Activated CD8-positive, alpha-beta T cell treated with anti-CD3 and anti-CD28 coated beads, Interleukin-2, amount 10 ng/mL, durations not matched to agents 7 days and 5 days (primary cell): Measurements from ENCODE around the gene TAS2R30. TPM values are rescaled to one million over a fixed set of nuclear protein-coding genes. Genes with fewer than 3 reads are reported as not detected.

Source experiments
- ATAC-seq: fragments of 150-1000 bp; cut with Tn5 transposase; one replicate; pipeline ENCODE4 v1.10.0; 2021; ENCODE audit warnings: moderate library complexity
- CTCF ChIA-PET: fragments of 350-600 bp; sonication (Branson Sonifier 250); formaldehyde crosslinking; loops from one replicate; lab custom pipeline; 2021; ENCODE audit warnings: antibody characterized with exemption; lab: Charles Lee
- POLR2A ChIA-PET: fragments of 350-600 bp; sonication (Branson Sonifier 250); formaldehyde crosslinking; loops from one replicate; lab custom pipeline; 2021; ENCODE audit warnings: antibody characterized with exemption; lab: Charles Lee
- DNase-seq: peaks from one replicate; pipeline ENCODE4 v3.0.0-alpha.2; 2020
- H3K27ac Mint-ChIP-seq: one replicate; pipeline ENCODE4 v1.8.0; 2021; ENCODE audit warnings: mild to moderate bottlenecking, mixed read lengths
- H3K27me3 Mint-ChIP-seq: one replicate; pipeline ENCODE4 v1.8.0; 2021; ENCODE audit warnings: low read depth, mixed read lengths
- H3K36me3 Mint-ChIP-seq: one replicate; pipeline ENCODE4 v1.8.0; 2021; ENCODE audit warnings: low read depth, mixed read lengths
- H3K4me1 Mint-ChIP-seq: one replicate; pipeline ENCODE4 v1.8.0; 2021; ENCODE audit warnings: low read depth, mixed read lengths
- H3K4me3 Mint-ChIP-seq: one replicate; pipeline ENCODE4 v1.8.0; 2021; ENCODE audit warnings: mild to moderate bottlenecking, mixed read lengths
- H3K9me3 Mint-ChIP-seq: one replicate; pipeline ENCODE4 v1.8.0; 2022; ENCODE audit warnings: mixed read lengths; ENCODE audit not compliant: insufficient read depth
- total RNA-seq, 2 experiments: library from RNA; stranded (reverse); gene quantifications; one replicate each; pipeline ENCODE4 v1.2.3, GENCODE V29; 2021

Gene TAS2R30, protein sequence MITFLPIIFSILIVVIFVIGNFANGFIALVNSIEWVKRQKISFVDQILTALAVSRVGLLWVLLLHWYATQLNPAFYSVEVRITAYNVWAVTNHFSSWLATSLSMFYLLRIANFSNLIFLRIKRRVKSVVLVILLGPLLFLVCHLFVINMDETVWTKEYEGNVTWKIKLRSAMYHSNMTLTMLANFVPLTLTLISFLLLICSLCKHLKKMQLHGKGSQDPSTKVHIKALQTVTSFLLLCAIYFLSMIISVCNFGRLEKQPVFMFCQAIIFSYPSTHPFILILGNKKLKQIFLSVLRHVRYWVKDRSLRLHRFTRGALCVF
- 1 to 10 TPM; 3.2 to 3.5 TPM for total RNA-seq

DNA sequence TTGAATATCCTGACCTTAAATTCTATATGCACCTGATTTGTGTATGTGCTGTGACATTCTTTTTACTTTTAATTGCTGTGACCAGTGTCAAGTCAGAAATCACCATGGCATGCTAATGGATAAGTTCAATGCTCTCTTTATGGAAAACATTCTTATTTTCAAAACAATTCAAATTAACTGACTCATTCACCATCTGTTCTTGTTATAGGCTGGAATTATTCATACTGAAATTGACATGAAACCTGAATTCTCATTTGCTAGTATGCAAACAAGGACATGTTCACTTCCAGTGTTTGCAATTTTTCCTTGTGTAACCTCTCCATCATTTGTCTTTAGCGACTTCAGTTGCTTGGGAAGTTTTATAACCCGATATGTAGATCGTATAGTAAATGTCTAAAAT, at the start of gene TAS2R30:
Gene TAS2R30, minus strand, starts transcription at position 340 of the 400 bp plus-strand sequence. CDS start 400 bp downstream, outside the sequence.
- Mint-ChIP-seq H3K36me3 (peaks cover 16% of the 10 kb centered on the region), H3K27ac (no peak within 1 kb of the TSS), H3K4me1 (no peaks in the 10 kb centered on the region), H3K27me3 (no peaks in the 10 kb centered on the region), H3K9me3 (no peaks in the 10 kb centered on the region), H3K4me3 (no peak within 1 kb of the TSS)
- ChIA-PET POLR2A (no interaction called here), CTCF (no interaction called here)
- DNase-seq = no peak
- no peak for ATAC-seq

DNA sequence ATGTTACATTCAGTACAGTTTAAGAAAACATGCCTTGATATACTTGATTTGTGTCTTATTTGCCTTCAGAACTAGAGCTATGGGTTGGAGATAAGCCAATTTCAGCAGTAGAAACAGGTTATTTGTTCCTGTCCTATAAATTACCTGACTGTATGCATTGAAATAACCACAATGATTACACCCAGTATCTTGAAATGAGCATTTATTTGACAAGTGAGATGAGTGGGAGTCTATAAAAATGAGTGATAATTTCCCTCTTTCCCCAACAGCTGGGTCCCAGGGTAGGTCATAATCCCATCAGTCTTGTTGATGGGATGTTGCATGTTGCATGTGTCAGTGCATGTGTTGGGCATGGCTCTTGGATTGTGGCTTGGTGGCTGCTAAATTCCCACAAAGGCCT, 48.6 kb upstream of the TAS2R30 start:
- peaks cover 8% of the 10 kb centered on the region for H3K4me1 Mint-ChIP-seq
- no peak overlapping the region for H3K27ac Mint-ChIP-seq
- ATAC-seq (no peak), DNase-seq (no peak)
- no peak overlapping the region for H3K4me3 Mint-ChIP-seq
- ChIA-PET CTCF (no interaction called here), POLR2A (no interaction called here)
- H3K27me3 Mint-ChIP-seq = peaks cover 5% of the 10 kb centered on the region
- no peaks in the 10 kb centered on the region for H3K9me3 Mint-ChIP-seq
- peaks cover 2% of the 10 kb centered on the region for H3K36me3 Mint-ChIP-seq

DNA sequence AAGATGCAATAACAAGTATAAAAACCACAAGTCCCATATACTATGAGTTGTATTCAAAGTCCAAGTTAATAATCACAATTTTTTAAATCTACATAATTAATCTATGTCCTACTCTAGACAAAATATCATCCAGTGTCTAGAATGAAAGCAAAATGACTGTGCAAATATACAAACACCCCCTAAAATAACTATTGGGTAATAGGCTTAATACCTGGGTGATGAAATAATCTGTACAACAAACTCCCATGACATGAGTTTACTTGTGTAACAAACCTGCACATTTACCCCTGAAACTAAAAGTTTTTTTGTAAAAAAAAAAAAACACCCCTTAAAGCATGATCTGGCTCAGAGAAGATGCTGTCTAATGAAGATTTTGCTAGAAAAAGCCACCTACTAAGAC, 48.1 kb upstream of the TAS2R30 start:
- no peak overlapping the region for H3K27ac Mint-ChIP-seq
- no peak for ATAC-seq
- H3K4me3 Mint-ChIP-seq = no peak overlapping the region
- peaks cover 5% of the 10 kb centered on the region for H3K27me3 Mint-ChIP-seq
- POLR2A ChIA-PET = interaction anchor here (1.8 kb wide), 1 partner anchor 11 kb away, joined by 7 read pairs; the partner anchor contains the start of gene SMIM10L1
- peaks cover 2% of the 10 kb centered on the region for H3K36me3 Mint-ChIP-seq
- CTCF ChIA-PET = interaction anchor here (0.9 kb wide), 1 partner anchor 11 kb away, joined by 5 read pairs; the partner anchor contains the start of gene SMIM10L1
- DNase-seq = no peak
- peaks cover 8% of the 10 kb centered on the region for H3K4me1 Mint-ChIP-seq
- no peaks in the 10 kb centered on the region for H3K9me3 Mint-ChIP-seq

DNA sequence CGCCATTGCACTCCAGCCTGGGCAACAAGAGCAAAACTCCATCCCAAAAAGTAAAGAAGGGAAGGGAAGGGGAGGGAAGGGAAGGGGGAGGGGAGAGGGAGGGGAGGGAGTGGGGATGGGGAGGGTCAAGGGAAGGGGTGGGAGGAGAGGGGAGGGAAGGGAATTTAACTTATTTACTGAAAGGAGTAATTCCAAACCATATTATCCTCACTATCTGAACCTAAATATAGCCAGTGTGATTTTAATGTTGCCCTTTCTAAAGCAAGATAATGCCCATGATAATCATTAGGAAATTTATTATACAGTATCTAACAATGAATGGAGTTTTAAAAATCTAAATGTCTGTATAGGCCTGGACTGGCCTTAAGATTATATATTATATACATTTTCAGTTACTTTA, 43.8 kb upstream of the TAS2R30 start:
- ChIA-PET POLR2A (no interaction called here), CTCF (no interaction called here)
- H3K4me1 Mint-ChIP-seq = peaks cover 12% of the 10 kb centered on the region
- ATAC-seq (no peak), DNase-seq (no peak)
- H3K9me3 Mint-ChIP-seq = no peaks in the 10 kb centered on the region
- H3K27ac Mint-ChIP-seq = no peak overlapping the region
- peaks cover 26% of the 10 kb centered on the region for H3K36me3 Mint-ChIP-seq
- H3K27me3 Mint-ChIP-seq = no peaks in the 10 kb centered on the region
- no peak overlapping the region for H3K4me3 Mint-ChIP-seq

DNA sequence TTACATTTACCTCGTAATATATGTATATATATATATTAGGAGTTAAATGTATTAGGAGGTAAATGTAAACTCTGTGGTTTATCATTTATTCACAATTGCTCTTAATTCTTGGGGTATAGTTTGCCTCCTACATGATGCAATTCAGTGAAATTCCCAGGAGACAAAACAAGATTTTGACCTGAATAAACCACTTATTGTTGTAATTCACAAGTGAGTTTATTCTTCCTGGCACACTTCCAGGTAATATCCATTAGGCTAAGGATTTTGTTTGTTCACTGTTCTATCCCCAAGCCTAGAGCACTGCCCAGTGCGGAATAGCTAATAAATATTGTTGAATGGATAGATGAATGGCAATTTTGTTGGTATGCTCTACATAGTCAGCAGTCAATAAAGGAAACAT, 39.6 kb upstream of the TAS2R30 start:
- Mint-ChIP-seq H3K27me3 (no peaks in the 10 kb centered on the region), H3K4me3 (no peak overlapping the region), H3K9me3 (no peaks in the 10 kb centered on the region), H3K36me3 (peaks cover 55% of the 10 kb centered on the region), H3K27ac (no peak overlapping the region), H3K4me1 (peaks cover 32% of the 10 kb centered on the region)
- DNase-seq = no peak
- POLR2A ChIA-PET = no interaction called here
- no peak for ATAC-seq
- CTCF ChIA-PET = interaction anchor here (0.6 kb wide), 1 partner anchor 372 kb away, joined by 3 read pairs; no protein-coding TSS in a partner anchor

DNA sequence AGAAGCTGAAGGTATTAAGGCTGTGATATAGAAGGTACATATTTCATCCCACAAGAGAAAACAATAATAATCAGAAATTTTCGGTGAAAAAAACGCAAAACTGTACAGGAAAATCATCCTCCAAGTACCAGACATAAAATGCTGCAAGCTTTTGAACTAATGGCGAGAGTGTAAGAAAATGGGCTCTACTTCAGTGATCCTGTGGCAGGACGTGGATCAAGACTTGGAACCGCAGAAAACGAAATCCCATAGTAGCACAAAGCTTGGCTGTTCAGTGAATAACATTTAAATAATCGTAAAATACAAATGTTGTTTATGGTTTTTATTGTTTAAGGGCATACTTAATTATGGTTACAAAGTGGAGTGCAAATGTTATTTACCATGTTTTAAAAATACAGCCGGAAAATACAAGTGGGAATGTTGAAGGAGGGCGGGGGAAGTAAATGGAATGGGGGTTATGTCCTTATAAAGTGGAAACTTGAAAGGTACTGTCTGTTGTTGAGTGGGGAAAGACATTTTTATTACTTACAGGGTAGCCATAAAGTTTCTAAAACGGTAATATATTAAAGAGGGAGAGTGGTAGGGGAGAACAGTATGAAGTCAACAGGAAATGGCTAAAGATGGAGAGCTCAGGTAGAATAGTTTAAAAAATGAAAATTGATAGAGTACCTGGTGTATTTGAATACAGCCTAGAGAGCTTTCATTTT, 37.7 kb upstream of the TAS2R30 start:
- DNase-seq (no peak), ATAC-seq (no peak)
- peak overlapping the region; percentile 97 for H3K4me3 Mint-ChIP-seq
- ChIA-PET POLR2A (interaction anchor here (0.8 to 2.5 kb wide), 14 partner anchors 9 to 1305 kb away, joined by 3 to 20 read pairs (median 6); partner anchors contain the start of gene MAGOHB), CTCF (interaction anchor here (0.6 to 1.7 kb wide), 5 partner anchors 8 to 422 kb away, joined by 3 to 5 read pairs (median 3); no protein-coding TSS in a partner anchor)
- peaks cover 71% of the 10 kb centered on the region for H3K36me3 Mint-ChIP-seq
- peak overlapping the region; percentile 100 for H3K27ac Mint-ChIP-seq
- H3K27me3 Mint-ChIP-seq = no peaks in the 10 kb centered on the region
- peaks cover 47% of the 10 kb centered on the region for H3K4me1 Mint-ChIP-seq
- H3K9me3 Mint-ChIP-seq = no peaks in the 10 kb centered on the region

DNA sequence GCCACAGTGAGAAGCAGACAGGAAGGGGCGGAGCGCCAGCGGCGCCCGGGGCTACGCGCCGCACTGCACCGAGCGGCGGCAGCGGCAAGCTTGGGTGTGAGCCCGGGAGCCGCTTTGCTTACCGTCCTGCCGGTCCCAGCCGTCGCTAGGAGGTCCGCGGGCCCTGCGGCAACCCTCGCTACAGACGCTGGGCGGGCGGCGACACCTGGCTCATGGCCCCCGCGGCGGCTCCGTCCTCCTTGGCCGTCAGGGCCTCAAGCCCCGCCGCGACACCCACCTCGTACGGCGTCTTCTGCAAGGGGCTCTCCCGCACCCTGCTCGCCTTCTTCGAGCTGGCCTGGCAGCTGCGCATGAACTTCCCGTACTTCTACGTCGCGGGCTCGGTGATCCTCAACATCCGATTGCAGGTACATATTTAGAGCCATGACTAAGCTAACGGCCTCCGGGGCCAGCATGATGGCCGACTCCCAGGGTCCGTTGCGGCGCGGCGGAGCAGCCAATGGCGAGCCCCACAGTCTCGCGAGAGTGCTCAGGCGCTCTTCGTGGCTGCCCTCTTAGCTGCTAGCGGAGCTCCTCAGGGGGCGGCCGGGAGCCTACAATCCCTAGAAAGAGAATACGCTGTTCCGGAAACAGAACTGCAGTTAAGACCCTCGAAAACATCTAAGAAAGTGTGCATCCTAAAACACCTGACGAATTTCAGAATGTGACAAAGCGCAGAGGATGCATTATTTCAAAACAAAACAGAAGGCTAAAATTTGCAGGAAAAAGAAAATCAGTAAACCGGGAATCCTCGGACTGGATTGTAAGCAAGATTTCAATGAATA, 36.9 kb upstream of the TAS2R30 start, which contains the start of gene SMIM10L1:
Gene SMIM10L1, plus strand, starts transcription at position 50 of the 824 bp plus-strand sequence. Its CDS starts 163 bp downstream, at position 213.
- DNase-seq (peak; percentile 93), ATAC-seq (peak; percentile 98)
- H3K27me3 Mint-ChIP-seq = no peaks in the 10 kb centered on the region
- H3K27ac Mint-ChIP-seq = peak within 1 kb of the TSS; percentile 100
- peaks cover 71% of the 10 kb centered on the region for H3K36me3 Mint-ChIP-seq
- H3K4me3 Mint-ChIP-seq = peak within 1 kb of the TSS; percentile 97
- H3K9me3 Mint-ChIP-seq = no peaks in the 10 kb centered on the region
- H3K4me1 Mint-ChIP-seq = peaks cover 54% of the 10 kb centered on the region
- ChIA-PET CTCF (interaction anchor here (0.9 to 1.7 kb wide), 8 partner anchors 8 to 493 kb away, joined by 3 to 5 read pairs (median 4); no protein-coding TSS in a partner anchor), POLR2A (interaction anchor here (0.6 to 2.5 kb wide), 19 partner anchors 8 to 1305 kb away, joined by 3 to 20 read pairs (median 4); partner anchors contain the start of gene MAGOHB)

DNA sequence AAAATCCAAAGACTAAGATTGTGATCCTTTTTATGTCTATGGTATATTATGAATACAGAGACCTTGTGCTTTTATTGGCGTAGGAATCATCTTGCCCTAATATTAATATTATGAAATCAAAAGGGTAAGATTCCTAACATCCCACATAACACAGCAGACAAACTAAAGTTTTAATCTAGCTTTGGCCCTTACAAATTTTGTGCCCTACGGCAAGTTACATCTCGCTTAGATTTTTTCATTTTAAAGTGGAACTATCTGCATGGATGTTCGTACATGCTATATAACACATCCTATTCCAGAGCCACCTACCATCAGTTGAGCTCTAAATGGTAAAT, 36.3 kb upstream of the TAS2R30 start:
- Mint-ChIP-seq H3K36me3 (peaks cover 71% of the 10 kb centered on the region), H3K27ac (peak overlapping the region; percentile 100), H3K4me3 (peak overlapping the region; percentile 97), H3K9me3 (no peaks in the 10 kb centered on the region), H3K4me1 (peaks cover 58% of the 10 kb centered on the region), H3K27me3 (no peaks in the 10 kb centered on the region)
- ChIA-PET POLR2A (interaction anchor here (0.6 to 2.5 kb wide), 14 partner anchors 8 to 1304 kb away, joined by 3 to 20 read pairs (median 4); partner anchors contain the start of gene MAGOHB), CTCF (interaction anchor here (0.9 to 1.7 kb wide), 5 partner anchors 8 to 492 kb away, joined by 3 to 5 read pairs (median 4); no protein-coding TSS in a partner anchor)
- no peak for ATAC-seq
- no peak for DNase-seq

DNA sequence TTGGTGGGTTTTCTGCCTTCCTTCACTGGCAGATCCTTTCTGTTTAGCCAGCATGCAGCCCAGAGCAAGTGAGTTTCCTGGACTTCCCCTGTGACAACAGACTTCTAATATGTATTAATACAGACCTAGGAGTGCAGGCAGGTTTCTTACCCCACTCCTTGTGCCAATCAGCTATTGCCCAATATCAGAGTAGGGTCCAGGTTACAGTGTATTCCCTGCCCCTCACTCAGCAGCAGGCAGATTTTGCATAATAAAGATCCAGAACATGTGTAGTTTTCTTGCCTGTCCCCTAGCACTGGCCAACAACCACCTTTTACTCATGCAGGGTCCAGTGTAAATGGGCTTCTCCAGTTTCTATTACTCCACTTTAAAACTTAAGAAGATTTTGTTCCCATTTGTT, 31.9 kb upstream of the TAS2R30 start:
- no peak for ATAC-seq
- DNase-seq = no peak
- H3K4me3 Mint-ChIP-seq = no peak overlapping the region
- no peaks in the 10 kb centered on the region for H3K27me3 Mint-ChIP-seq
- peaks cover 71% of the 10 kb centered on the region for H3K36me3 Mint-ChIP-seq
- H3K4me1 Mint-ChIP-seq = peaks cover 52% of the 10 kb centered on the region
- H3K9me3 Mint-ChIP-seq = no peaks in the 10 kb centered on the region
- CTCF ChIA-PET = no interaction called here
- H3K27ac Mint-ChIP-seq = no peak overlapping the region
- POLR2A ChIA-PET = no interaction called here

DNA sequence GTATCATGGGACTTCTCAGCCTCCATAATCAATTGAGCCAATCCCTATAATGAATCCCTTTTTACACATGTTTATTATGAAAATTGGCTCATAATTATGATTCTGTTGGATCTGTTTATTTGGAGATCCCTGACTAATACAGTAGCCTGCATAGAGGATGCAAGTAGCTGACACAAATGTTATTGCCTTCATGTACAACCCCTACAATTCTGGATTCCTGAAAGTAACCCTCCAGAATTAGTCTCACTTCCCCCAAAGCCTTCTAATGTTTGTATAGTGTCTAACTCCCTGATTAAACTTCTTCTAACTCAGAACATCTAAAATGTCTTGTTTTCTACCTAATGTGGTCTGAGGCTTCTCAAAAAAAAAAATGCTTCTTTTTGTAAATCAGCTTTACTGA, 29.9 kb upstream of the TAS2R30 start:
- peaks cover 77% of the 10 kb centered on the region for H3K36me3 Mint-ChIP-seq
- H3K27me3 Mint-ChIP-seq = no peaks in the 10 kb centered on the region
- ATAC-seq = no peak
- no peak for DNase-seq
- no peak overlapping the region for H3K27ac Mint-ChIP-seq
- no peaks in the 10 kb centered on the region for H3K9me3 Mint-ChIP-seq
- no peak overlapping the region for H3K4me3 Mint-ChIP-seq
- H3K4me1 Mint-ChIP-seq = peaks cover 41% of the 10 kb centered on the region
- ChIA-PET CTCF (interaction anchor here (1.4 kb wide), 1 partner anchor 8 kb away, joined by 4 read pairs; no protein-coding TSS in a partner anchor), POLR2A (no interaction called here)

DNA sequence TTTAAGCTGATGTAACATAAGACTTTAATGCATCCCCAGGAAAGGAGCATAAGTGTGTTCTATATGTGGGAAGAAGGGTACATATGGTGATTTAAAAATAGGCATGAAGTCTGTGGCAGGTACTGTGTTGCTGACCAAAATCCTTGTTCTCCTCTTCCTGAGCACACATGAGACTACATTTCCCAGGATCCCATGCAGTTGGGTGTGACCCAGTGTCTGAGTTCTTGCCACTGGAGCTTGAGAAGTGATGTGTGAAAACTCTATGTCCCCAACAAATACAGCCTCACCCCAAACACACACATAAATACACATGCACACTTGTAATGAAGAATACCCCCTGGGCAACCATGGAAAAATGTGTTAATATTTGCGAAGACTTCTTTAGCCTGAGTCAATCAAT, 28.1 kb upstream of the TAS2R30 start:
- DNase-seq = no peak

More for the DNA sequence above, 28.1 kb upstream of the TAS2R30 start:
- ChIA-PET CTCF (interaction anchor here (1.1 kb wide), 1 partner anchor 9 kb away, joined by 4 read pairs; the partner anchor contains the start of gene SMIM10L1), POLR2A (interaction anchor here (0.6 to 2.3 kb wide), 2 partner anchors 9 to 20 kb away, joined by 3 to 14 read pairs; partner anchors contain the start of gene SMIM10L1)
- H3K27ac Mint-ChIP-seq = no peak overlapping the region
- no peaks in the 10 kb centered on the region for H3K9me3 Mint-ChIP-seq
- H3K27me3 Mint-ChIP-seq = no peaks in the 10 kb centered on the region
- H3K36me3 Mint-ChIP-seq = peaks cover 73% of the 10 kb centered on the region
- H3K4me1 Mint-ChIP-seq = peaks cover 25% of the 10 kb centered on the region
- H3K4me3 Mint-ChIP-seq = no peak overlapping the region
- no peak for ATAC-seq
